Ishikawa (cell line): ENCODE results near the gene AK5.

ENCODE experiments used
- CEBPB ChIP-seq: IDR thresholded peaks from 2 replicates; pipeline ENCODE4 v1.6.1; 2012
- CREB1 ChIP-seq: IDR thresholded peaks from 2 replicates; pipeline ENCODE4 v1.6.1; 2012; ENCODE audit warnings: low read depth
- EGR1 ChIP-seq: IDR thresholded peaks from 2 replicates; pipeline ENCODE4 v1.6.1; 2012
- EP300 ChIP-seq: IDR thresholded peaks from 2 replicates; pipeline ENCODE4 v1.6.1; 2012; ENCODE audit warnings: borderline replicate concordance
- FOXM1 ChIP-seq: IDR thresholded peaks from 2 replicates; pipeline ENCODE4 v1.6.1; 2012; ENCODE audit warnings: low read depth, borderline replicate concordance
- NFIC ChIP-seq: IDR thresholded peaks from 2 replicates; pipeline ENCODE4 v1.6.1; 2012
- RAD21 ChIP-seq: IDR thresholded peaks from 2 replicates; pipeline ENCODE4 v1.6.1; 2012; ENCODE audit warnings: low read depth
- TAF1 ChIP-seq: IDR thresholded peaks from 2 replicates; pipeline ENCODE4 v1.6.1; 2012; ENCODE audit warnings: low read depth, mild to moderate bottlenecking
- TCF12 ChIP-seq: IDR thresholded peaks from 2 replicates; pipeline ENCODE4 v1.6.1; 2012; ENCODE audit warnings: low read depth
- TEAD4 ChIP-seq: IDR thresholded peaks from 2 replicates; pipeline ENCODE4 v1.6.1; 2012
- YY1 ChIP-seq: IDR thresholded peaks from 2 replicates; pipeline ENCODE4 v1.6.1; 2012; ENCODE audit warnings: low read depth
- ZBTB7A ChIP-seq: IDR thresholded peaks from 2 replicates; pipeline ENCODE4 v1.6.1; 2012; ENCODE audit warnings: low read depth
- TF ChIP-seq, protein P1 (sequence below): IDR thresholded peaks from 2 replicates; pipeline ENCODE4 v1.6.1; 2012; ENCODE audit warnings: low read depth, mild to moderate bottlenecking
- TF ChIP-seq, protein P2 (sequence below): IDR thresholded peaks from 2 replicates; pipeline ENCODE4 v1.6.1; 2012
- TF ChIP-seq, protein P3 (sequence below): IDR thresholded peaks from 2 replicates; pipeline ENCODE4 v1.6.1; 2012

AK5 gene

DNA sequence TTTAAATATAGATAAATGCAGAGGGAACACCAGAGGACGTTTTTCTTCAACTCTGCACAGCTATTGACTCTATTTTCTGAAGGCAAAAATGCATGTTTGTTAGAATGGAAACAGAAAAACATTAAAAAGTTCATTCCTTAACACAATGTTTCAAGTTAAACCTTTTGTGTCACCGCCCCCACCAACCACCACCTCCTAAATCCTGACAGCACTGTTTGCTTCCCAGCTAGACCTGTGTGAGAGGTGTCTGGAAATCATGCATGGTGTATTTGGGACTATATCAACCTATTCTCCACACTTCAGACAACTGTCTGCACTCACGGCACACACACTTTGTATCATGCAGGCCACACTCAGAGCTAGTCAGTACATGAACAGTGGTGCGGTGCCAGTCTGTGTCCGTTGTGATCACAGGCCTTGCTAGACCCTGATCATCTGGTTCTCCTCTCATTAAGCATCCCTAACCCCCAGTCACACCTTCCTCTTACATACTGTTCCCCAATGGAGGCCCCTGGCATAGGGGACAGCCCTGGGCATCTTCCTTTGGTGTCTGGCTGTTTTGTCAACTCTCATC, 276.9 kb downstream of the AK5 start:
- TF ChIP-seq TCF12 (no peak), TEAD4 (no peak), YY1 (no peak), CEBPB (no peak), NFIC (no peak), TAF1 (no peak), CREB1 (no peak), ZBTB7A (no peak), FOXM1 (no peak), RAD21 (no peak), EGR1 (no peak), EP300 (no peak)
- TF ChIP-seq, protein P1, sequence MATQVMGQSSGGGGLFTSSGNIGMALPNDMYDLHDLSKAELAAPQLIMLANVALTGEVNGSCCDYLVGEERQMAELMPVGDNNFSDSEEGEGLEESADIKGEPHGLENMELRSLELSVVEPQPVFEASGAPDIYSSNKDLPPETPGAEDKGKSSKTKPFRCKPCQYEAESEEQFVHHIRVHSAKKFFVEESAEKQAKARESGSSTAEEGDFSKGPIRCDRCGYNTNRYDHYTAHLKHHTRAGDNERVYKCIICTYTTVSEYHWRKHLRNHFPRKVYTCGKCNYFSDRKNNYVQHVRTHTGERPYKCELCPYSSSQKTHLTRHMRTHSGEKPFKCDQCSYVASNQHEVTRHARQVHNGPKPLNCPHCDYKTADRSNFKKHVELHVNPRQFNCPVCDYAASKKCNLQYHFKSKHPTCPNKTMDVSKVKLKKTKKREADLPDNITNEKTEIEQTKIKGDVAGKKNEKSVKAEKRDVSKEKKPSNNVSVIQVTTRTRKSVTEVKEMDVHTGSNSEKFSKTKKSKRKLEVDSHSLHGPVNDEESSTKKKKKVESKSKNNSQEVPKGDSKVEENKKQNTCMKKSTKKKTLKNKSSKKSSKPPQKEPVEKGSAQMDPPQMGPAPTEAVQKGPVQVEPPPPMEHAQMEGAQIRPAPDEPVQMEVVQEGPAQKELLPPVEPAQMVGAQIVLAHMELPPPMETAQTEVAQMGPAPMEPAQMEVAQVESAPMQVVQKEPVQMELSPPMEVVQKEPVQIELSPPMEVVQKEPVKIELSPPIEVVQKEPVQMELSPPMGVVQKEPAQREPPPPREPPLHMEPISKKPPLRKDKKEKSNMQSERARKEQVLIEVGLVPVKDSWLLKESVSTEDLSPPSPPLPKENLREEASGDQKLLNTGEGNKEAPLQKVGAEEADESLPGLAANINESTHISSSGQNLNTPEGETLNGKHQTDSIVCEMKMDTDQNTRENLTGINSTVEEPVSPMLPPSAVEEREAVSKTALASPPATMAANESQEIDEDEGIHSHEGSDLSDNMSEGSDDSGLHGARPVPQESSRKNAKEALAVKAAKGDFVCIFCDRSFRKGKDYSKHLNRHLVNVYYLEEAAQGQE = no peak
- TF ChIP-seq, protein P2, sequence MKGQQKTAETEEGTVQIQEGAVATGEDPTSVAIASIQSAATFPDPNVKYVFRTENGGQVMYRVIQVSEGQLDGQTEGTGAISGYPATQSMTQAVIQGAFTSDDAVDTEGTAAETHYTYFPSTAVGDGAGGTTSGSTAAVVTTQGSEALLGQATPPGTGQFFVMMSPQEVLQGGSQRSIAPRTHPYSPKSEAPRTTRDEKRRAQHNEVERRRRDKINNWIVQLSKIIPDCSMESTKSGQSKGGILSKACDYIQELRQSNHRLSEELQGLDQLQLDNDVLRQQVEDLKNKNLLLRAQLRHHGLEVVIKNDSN = no peak
- TF ChIP-seq, protein P3, sequence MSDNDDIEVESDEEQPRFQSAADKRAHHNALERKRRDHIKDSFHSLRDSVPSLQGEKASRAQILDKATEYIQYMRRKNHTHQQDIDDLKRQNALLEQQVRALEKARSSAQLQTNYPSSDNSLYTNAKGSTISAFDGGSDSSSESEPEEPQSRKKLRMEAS = no peak

DNA sequence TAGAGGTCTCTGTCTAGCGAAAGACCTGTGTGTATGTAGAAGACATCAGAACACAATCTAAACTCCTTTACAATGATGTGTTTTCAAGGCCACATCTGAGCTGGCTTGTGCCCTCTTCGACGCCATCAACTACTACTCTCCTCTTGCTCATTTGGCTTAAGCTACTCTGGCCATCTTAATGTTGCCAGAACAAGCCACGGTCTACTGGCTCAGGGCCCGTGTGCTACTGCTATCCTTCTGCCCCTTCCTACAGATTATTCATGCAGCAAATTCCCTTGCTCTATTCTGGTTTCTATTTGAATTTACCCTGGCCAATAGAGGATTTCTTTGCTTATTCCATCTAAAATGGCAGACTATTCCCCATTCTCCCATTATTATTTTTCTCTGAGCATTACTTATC, 278.9 kb downstream of the AK5 start:
- no peak for TF ChIP-seq TEAD4
- TF ChIP-seq CEBPB = no peak

DNA sequence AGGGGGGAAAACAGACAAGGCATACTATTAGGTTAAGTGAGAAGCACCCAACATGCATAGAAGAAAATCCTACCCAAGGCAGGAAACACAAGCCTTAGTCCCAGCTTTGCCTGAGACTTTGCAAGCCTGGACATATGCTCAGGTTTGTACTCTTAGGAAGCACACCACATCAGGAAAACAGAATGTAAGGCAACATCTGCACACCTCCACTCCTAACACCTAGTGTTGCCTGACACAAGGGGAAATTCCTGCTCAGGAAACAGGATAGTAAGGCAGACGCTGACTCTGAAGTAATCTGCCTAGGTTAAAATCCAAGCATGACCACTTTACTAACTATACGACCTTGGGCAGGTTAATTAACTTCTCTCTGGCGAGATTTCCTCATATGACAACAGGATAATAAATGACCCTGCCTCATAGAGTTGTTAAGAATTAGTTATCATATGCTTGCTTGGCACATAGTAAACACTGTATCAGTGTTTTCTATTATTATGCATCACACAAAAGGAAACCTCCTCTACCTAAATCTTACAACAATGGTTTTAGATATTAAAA, 280.9 kb downstream of the AK5 start:
- TF ChIP-seq, protein P2 = no peak
- TF ChIP-seq EGR1 = no peak
- no peak for TF ChIP-seq TEAD4
- no peak for TF ChIP-seq CREB1
- TF ChIP-seq TCF12 = no peak
- no peak for TF ChIP-seq TAF1
- TF ChIP-seq, protein P3 = no peak
- TF ChIP-seq NFIC = no peak
- TF ChIP-seq ZBTB7A = no peak
- TF ChIP-seq FOXM1 = no peak
- TF ChIP-seq EP300 = no peak
- no peak for TF ChIP-seq RAD21
- no peak for TF ChIP-seq YY1
- no peak for TF ChIP-seq CEBPB
- TF ChIP-seq, protein P1 = no peak

GRCh38 chr1:77565321-77565720, 283.5 kb downstream of the AK5 start:
- TF ChIP-seq YY1 (no peak), ZBTB7A (no peak), TAF1 (no peak), EGR1 (no peak), TCF12 (no peak), TEAD4 (no peak), CEBPB (no peak), FOXM1 (no peak), EP300 (no peak)
- TF ChIP-seq, protein P1 = no peak
- TF ChIP-seq, protein P2 = no peak
